Stomach (tissue), 4 donors: Measurements from ENCODE around the gene WBP1.

Experiments
- POLR2A ChIP-seq, 4 donors: fragments of 450-650 bp; IDR thresholded peaks; one replicate each; pipeline ENCODE4 v1.6.1; 2016; ENCODE audit warnings: antibody characterized with exemption in 4 of 4, control low read depth in 2 of 4, mild to moderate bottlenecking in 1 of 4, moderate library complexity in 1 of 4
- POLR2AphosphoS5 ChIP-seq, 3 donors: sonication (generic); formaldehyde crosslinking; IDR thresholded peaks; one replicate each; pipeline ENCODE4 v1.6.1; 2016; ENCODE audit warnings: antibody characterized with exemption in 3 of 3
- TF ChIP-seq, protein P1 (sequence below), 7 experiments: fragments of 450-650 bp in 4 of 7; fragments of 200-600 bp in 3 of 7; sonication (generic) in 3 of 7; IDR thresholded peaks; one replicate each; pipeline ENCODE4 v1.5.1; 2016 to 2019; ENCODE audit warnings: antibody characterized with exemption in 7 of 7, control low read depth in 2 of 7, mild to moderate bottlenecking in 1 of 7

DNA sequence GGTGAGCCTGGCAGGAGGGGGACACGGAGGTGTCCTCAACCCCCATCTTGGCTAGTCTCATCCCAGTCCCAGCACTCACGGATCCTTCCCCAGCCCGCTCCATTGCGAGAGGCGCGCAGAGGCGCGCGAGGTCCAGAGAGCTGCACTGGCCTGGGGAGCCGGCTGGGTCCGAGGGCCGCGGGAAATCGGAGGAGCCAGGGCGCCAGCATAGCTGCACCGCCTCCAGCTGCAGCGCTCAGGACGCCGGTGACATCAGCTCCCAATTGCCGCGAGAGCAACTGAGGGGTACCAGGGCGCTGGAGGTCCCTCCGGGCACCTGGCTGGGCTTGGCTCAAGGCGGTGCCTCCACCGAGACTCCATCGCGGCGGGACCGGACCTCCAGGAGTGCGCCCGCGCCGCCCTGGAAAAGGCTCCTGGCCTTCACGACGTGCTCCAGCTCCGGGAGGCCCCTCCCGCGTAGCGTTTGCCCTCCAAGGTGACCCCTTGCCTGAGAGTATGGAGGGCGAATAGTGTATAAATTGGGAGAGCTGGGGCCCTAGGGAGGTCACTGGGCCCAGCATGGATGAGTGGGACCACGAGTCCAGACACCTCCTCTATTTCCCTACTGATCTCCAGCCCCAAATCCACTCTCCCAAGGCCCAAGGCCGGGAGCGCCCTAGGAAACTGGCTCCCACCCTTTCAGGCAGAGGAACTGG is 22.0 kb upstream of the WBP1 start:
- TF ChIP-seq, protein P1, sequence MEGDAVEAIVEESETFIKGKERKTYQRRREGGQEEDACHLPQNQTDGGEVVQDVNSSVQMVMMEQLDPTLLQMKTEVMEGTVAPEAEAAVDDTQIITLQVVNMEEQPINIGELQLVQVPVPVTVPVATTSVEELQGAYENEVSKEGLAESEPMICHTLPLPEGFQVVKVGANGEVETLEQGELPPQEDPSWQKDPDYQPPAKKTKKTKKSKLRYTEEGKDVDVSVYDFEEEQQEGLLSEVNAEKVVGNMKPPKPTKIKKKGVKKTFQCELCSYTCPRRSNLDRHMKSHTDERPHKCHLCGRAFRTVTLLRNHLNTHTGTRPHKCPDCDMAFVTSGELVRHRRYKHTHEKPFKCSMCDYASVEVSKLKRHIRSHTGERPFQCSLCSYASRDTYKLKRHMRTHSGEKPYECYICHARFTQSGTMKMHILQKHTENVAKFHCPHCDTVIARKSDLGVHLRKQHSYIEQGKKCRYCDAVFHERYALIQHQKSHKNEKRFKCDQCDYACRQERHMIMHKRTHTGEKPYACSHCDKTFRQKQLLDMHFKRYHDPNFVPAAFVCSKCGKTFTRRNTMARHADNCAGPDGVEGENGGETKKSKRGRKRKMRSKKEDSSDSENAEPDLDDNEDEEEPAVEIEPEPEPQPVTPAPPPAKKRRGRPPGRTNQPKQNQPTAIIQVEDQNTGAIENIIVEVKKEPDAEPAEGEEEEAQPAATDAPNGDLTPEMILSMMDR (IDR thresholded peaks at IDR 0.05), result no peak
- TF ChIP-seq POLR2AphosphoS5 (IDR thresholded peaks at IDR 0.05), result no peak
- no peak for TF ChIP-seq POLR2A (IDR thresholded peaks at IDR 0.05)
